IMR-90 (cell line): ENCODE results near the gene SDK1. TPM values are rescaled to one million over a fixed set of nuclear protein-coding genes. Genes with fewer than 3 reads are reported as not detected.

ENCODE experiments used
- ATAC-seq: fragments of 200-7000 bp; cut with Tn5 transposase; 2 replicates; pipeline ENCODE4 v1.9.1; 2020; ENCODE audit warnings: low read depth, mild to moderate bottlenecking, moderate library complexity
- BruUV-seq: library from RNA; stranded (reverse); fragments of 400-500 nt; replicated peaks from 2 replicates; lab custom pipeline; 2021; lab: Mats Ljungman, UMichigan
- CTCF ChIA-PET: fragments of 300-600 bp; formaldehyde crosslinking; extraction: SDS; loops from one replicate; lab custom pipeline; 2021; ENCODE audit warnings: antibody characterized with exemption; lab: Yijun Ruan, JAX
- POLR2A ChIA-PET: fragments of 300-600 bp; sonication (Branson Sonifier 250); formaldehyde crosslinking; loops from one replicate; lab custom pipeline; 2022; ENCODE audit warnings: antibody characterized with exemption; ENCODE audit not compliant: unreplicated experiment; lab: Charles Lee
- DNase-seq: peaks from one replicate; pipeline ENCODE4 v3.0.0; 2013
- H2AFZ ChIP-seq: replicated peaks from 2 replicates; pipeline ENCODE3; 2013; ENCODE audit warnings: low read length, mild to moderate bottlenecking; ENCODE audit not compliant: poor library complexity
- H2AK5ac ChIP-seq: 2 replicates; pipeline ENCODE4 v1.6.1; 2013; ENCODE audit warnings: low read depth, low read length, inconsistent platforms
- H2AK9ac ChIP-seq: replicated peaks from 2 replicates; pipeline ENCODE3; 2013; ENCODE audit warnings: mild to moderate bottlenecking, low read depth, low read length, moderate library complexity; ENCODE audit not compliant: poor library complexity
- H2BK120ac ChIP-seq: 2 replicates; pipeline ENCODE4 v1.6.1; 2013; ENCODE audit warnings: low read depth, low read length, inconsistent platforms
- H2BK15ac ChIP-seq: 3 replicates; pipeline ENCODE4 v1.6.1; 2013; ENCODE audit warnings: low read depth, low read length, inconsistent platforms
- H2BK20ac ChIP-seq: 2 replicates; pipeline ENCODE4 v1.6.1; 2013; ENCODE audit warnings: low read depth, mild to moderate bottlenecking, inconsistent platforms, low read length, moderate library complexity
- H2BK5ac ChIP-seq: 2 replicates; pipeline ENCODE4 v1.6.1; 2013; ENCODE audit warnings: mild to moderate bottlenecking, low read depth, low read length, inconsistent platforms; ENCODE audit not compliant: poor library complexity, severe bottlenecking
- H3K14ac ChIP-seq: replicated peaks from 2 replicates; pipeline ENCODE4 v1.6.1; 2013; ENCODE audit warnings: low read depth, low read length, inconsistent platforms
- H3K18ac ChIP-seq: 2 replicates; pipeline ENCODE4 v1.6.1; 2013; ENCODE audit warnings: low read depth, low read length, control low read depth
- H3K23ac ChIP-seq: 2 replicates; pipeline ENCODE4 v1.6.1; 2013; ENCODE audit warnings: low read depth, low read length, inconsistent platforms
- H3K27ac ChIP-seq: 2 replicates; pipeline ENCODE4 v1.5.1; 2013; ENCODE audit warnings: mild to moderate bottlenecking, control low read depth, low read length; ENCODE audit not compliant: insufficient read depth
- H3K27me3 ChIP-seq: 2 replicates; pipeline ENCODE4 v1.6.1; 2013; ENCODE audit warnings: low read length; ENCODE audit not compliant: control insufficient read depth, insufficient read depth
- H3K36me3 ChIP-seq: 2 replicates; pipeline ENCODE4 v1.6.1; 2013; ENCODE audit warnings: low read length, mixed read lengths; ENCODE audit not compliant: control insufficient read depth, insufficient read depth
- H3K4ac ChIP-seq: 2 replicates; pipeline ENCODE4 v1.6.1; 2013; ENCODE audit warnings: low read depth, low read length, inconsistent platforms
- H3K4me1 ChIP-seq: 2 replicates; pipeline ENCODE4 v1.6.1; 2013; ENCODE audit warnings: low read length, mixed read lengths; ENCODE audit not compliant: control insufficient read depth, insufficient read depth
- H3K4me2 ChIP-seq: 2 replicates; pipeline ENCODE4 v1.6.1; 2013; ENCODE audit warnings: low read depth, mild to moderate bottlenecking, control low read depth, low read length, moderate library complexity
- H3K4me3 ChIP-seq: 2 replicates; pipeline ENCODE4 v1.5.1; 2013; ENCODE audit warnings: low read depth, mild to moderate bottlenecking, control low read depth, low read length, moderate library complexity; ENCODE audit not compliant: insufficient read depth
- H3K56ac ChIP-seq: 2 replicates; pipeline ENCODE4 v1.6.1; 2013; ENCODE audit warnings: low read length, inconsistent platforms; ENCODE audit not compliant: insufficient read depth; ENCODE audit errors: extremely low read depth
- H3K79me1 ChIP-seq, 2 experiments: 2 replicates each; pipeline ENCODE4 v1.6.1; 2013; ENCODE audit warnings: low read length in 2 of 2, inconsistent platforms in 1 of 2, low read depth in 1 of 2
- H3K9ac ChIP-seq: 2 replicates; pipeline ENCODE4 v1.6.1; 2013; ENCODE audit warnings: low read depth, low read length, control low read depth
- H3K9me1 ChIP-seq: 2 replicates; pipeline ENCODE4 v1.6.1; 2013; ENCODE audit warnings: low read length, inconsistent platforms; ENCODE audit not compliant: insufficient read depth
- H3K9me3 ChIP-seq: 2 replicates; pipeline ENCODE4 v1.6.1; 2013; ENCODE audit warnings: low read length; ENCODE audit not compliant: control insufficient read depth, insufficient read depth
- H4K20me1 ChIP-seq: 2 replicates; pipeline ENCODE4 v1.6.1; 2013; ENCODE audit warnings: low read length, inconsistent platforms; ENCODE audit not compliant: insufficient read depth
- H4K5ac ChIP-seq: 2 replicates; pipeline ENCODE4 v1.6.1; 2013; ENCODE audit warnings: mild to moderate bottlenecking, low read depth, low read length, control low read depth
- H4K8ac ChIP-seq, 2 experiments: 2 replicates each; pipeline ENCODE4 v1.6.1; 2013; ENCODE audit warnings: low read depth in 2 of 2, low read length in 2 of 2, control low read depth in 1 of 2, inconsistent platforms in 1 of 2
- H4K91ac ChIP-seq: 2 replicates; pipeline ENCODE4 v1.6.1; 2013; ENCODE audit warnings: low read depth, low read length, inconsistent platforms; ENCODE audit not compliant: insufficient read depth
- CHD1 ChIP-seq: IDR thresholded peaks from 2 replicates; pipeline ENCODE4 v1.6.1; 2012; ENCODE audit warnings: low read depth, low read length, improper control_type of control experiment
- ELK1 ChIP-seq: fragments of 150-350 bp; IDR thresholded peaks from 2 replicates; pipeline ENCODE4 v1.6.1; 2016; ENCODE audit warnings: low read depth, mild to moderate bottlenecking, low read length, moderate library complexity, borderline replicate concordance
- RFX5 ChIP-seq: IDR thresholded peaks from 2 replicates; pipeline ENCODE4 v1.8.0; 2012; ENCODE audit warnings: low read depth, mild to moderate bottlenecking, low read length, moderate library complexity
- SMC3 ChIP-seq: fragments of 150-350 bp; IDR thresholded peaks from 2 replicates; pipeline ENCODE4 v1.6.1; 2016; ENCODE audit warnings: low read depth, mild to moderate bottlenecking, antibody characterized with exemption, low read length, moderate library complexity
- WGBS, 2 experiments: methylation state at CpG; one replicate each; pipeline versions ENCODE4 v1.1.5 to v1.1.7; 2013; ENCODE audit warnings: missing lambda C conversion rate in 2 of 2; ENCODE audit not compliant: insufficient read length in 1 of 2; ENCODE audit errors: extremely low coverage in 2 of 2; 5-methylcytosine and 5-hydroxymethylcytosine counted together
- dilution Hi-C: fragments of 300-500 bp; cut with HindIII; formaldehyde crosslinking; loops from one replicate; pipeline ENCODE4 v1.14.3; 2018; ENCODE audit warnings: low sequenced_read_pairs; ENCODE audit not compliant: unreplicated experiment
- in situ Hi-C: fragments of 300-500 bp; cut with MboI; formaldehyde crosslinking; loops from 3 replicates; pipeline ENCODE4 v1.14.3; 2019; ENCODE audit warnings: low sequenced_read_pairs, inconsistent platforms, mixed read lengths
- intact Hi-C: fragments of 100-400 bp; cut with micrococcal nuclease; formaldehyde crosslinking; loops from 2 replicates; pipeline ENCODE4 v1.10.0; 2022
- polyA plus RNA-seq, 3 experiments: library from polyadenylated mRNA; depleted of rRNA; stranded (reverse); fragments of >200 nt; gene quantifications; 2 replicates each; pipeline ENCODE4 v1.2.3, GENCODE V29; 2012; ENCODE audit warnings: low replicate concordance in 1 of 3
- total RNA-seq: library from RNA; depleted of rRNA; stranded (reverse); fragments of >200 nt; gene quantifications from 2 replicates; pipeline ENCODE4 v1.2.3, GENCODE V29; 2012
- TF ChIP-seq, protein P1 (sequence below): conservative IDR thresholded peaks from 2 replicates; pipeline ENCODE4 v1.5.1; 2012; ENCODE audit warnings: mild to moderate bottlenecking, low read depth, low read length, improper control_type of control experiment

Gene SDK1
- total and polyA plus RNA-seq, 2 of the 4 experiments (the other 2 are of a cell fraction) = 1.5 to 1.6 TPM

DNA sequence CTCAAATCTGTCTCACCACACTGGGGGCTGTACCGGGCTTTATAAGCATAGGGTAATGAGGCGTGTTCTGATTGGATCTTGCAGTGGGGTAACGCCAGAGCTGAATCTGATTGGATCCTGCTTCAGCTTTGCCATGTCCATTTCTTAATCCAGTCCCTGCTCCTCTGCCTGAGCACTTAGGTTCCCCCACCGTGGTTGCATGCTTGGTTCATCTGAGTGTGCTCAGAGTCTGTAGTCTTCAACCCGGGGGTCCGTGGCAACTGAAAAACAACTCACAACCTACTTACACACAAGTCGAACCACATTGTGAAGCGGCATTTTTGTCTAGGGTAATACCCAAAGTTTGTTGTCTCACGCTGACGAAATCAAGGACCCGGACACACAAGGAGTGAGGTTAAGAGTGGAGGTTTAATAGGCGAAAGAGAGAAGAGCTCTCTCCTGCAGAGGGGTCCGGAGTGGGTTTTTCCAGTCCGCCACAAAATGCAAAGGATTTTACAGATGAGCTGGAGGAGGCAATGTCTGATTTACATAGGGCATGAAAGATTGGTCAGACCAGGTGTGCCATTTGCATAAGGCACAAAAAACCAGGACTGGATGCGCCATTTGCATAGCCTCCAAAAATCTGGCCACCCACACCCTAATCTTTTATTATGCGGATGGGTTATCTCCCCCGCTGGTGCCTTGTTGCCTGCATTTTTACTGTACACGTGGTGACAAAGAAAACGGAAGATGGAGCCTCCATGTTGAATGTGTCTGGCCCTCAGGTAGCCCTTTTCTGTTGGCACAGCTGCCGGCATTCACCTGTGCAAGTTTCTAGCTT lies 739.3 kb downstream of the SDK1 start:
- Histone ChIP-seq H3K23ac (no peak overlapping the region), H4K5ac (no peak overlapping the region), H3K4ac (no peak overlapping the region), H2AK9ac (no peak overlapping the region), H3K56ac (no peak overlapping the region), H2BK120ac (no peak overlapping the region), H4K20me1 (no peaks in the 10 kb centered on the region), H3K9me1 (no peaks in the 10 kb centered on the region), H3K14ac (no peak overlapping the region), H2BK20ac (no peak overlapping the region), H2AK5ac (no peak overlapping the region), H3K79me1 (no peaks in the 10 kb centered on the region), H4K91ac (no peak overlapping the region), H3K9ac (no peak overlapping the region), H4K8ac (no peak overlapping the region), H3K36me3 (no peaks in the 10 kb centered on the region), H3K4me2 (no peak overlapping the region), H2BK15ac (no peak overlapping the region), H3K27ac (no peak overlapping the region), H3K9me3 (peaks cover 3% of the 10 kb centered on the region; the same call in 1 of the 2 replicates), H3K27me3 (no peaks in the 10 kb centered on the region), H2AFZ (no peak overlapping the region), H3K4me3 (no peak overlapping the region), H3K4me1 (no peaks in the 10 kb centered on the region), H3K18ac (no peak overlapping the region), H2BK5ac (no peak overlapping the region)
- in situ Hi-C loops = no loop called here
- dilution Hi-C loops = no loop called here
- WGBS, 2 experiments = 90% methylated on average over 4 of the region's 20 CpGs; no CpG with 5 or more reads in 1 of the 2 experiments
- CTCF ChIA-PET = no interaction called here
- ATAC-seq (no peak), DNase-seq (no peak)
- no TSS peak for BruUV-seq
- POLR2A ChIA-PET = no interaction called here
- TF ChIP-seq RFX5 (no peak), ELK1 (no peak), CHD1 (no peak), SMC3 (no peak)
- TF ChIP-seq, protein P1, sequence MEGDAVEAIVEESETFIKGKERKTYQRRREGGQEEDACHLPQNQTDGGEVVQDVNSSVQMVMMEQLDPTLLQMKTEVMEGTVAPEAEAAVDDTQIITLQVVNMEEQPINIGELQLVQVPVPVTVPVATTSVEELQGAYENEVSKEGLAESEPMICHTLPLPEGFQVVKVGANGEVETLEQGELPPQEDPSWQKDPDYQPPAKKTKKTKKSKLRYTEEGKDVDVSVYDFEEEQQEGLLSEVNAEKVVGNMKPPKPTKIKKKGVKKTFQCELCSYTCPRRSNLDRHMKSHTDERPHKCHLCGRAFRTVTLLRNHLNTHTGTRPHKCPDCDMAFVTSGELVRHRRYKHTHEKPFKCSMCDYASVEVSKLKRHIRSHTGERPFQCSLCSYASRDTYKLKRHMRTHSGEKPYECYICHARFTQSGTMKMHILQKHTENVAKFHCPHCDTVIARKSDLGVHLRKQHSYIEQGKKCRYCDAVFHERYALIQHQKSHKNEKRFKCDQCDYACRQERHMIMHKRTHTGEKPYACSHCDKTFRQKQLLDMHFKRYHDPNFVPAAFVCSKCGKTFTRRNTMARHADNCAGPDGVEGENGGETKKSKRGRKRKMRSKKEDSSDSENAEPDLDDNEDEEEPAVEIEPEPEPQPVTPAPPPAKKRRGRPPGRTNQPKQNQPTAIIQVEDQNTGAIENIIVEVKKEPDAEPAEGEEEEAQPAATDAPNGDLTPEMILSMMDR = no peak
- intact Hi-C loops = no loop called here
